Measurements from ENCODE around the gene ZNF221.
A peak's percentile ranks its signal among the peaks of the same experiment; 100 is the strongest.

The ZNF221 gene

DNA sequence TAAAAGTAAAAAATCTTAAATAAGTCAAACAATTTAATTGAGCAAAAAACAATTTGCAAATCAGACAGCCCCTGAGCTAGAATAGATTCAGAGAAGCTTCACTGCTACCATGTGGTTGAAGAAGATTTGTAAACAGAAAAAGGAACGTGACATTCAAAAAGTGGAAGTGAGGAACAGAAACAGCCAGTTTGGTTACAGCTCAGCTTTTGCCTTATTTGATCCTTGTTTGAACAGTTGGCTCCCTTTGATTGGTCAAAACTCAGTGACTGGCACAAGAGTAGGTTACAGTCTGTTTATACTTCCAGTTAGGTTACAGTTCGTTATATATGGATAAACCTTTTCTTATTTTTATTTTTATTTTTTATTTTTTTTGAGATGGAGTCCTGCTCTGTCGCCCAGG, 5.8 kb downstream of the ZNF221 start:
- DNase-seq (ENCODE audit: low read depth): no peak
- TF ChIP-seq, protein P1, sequence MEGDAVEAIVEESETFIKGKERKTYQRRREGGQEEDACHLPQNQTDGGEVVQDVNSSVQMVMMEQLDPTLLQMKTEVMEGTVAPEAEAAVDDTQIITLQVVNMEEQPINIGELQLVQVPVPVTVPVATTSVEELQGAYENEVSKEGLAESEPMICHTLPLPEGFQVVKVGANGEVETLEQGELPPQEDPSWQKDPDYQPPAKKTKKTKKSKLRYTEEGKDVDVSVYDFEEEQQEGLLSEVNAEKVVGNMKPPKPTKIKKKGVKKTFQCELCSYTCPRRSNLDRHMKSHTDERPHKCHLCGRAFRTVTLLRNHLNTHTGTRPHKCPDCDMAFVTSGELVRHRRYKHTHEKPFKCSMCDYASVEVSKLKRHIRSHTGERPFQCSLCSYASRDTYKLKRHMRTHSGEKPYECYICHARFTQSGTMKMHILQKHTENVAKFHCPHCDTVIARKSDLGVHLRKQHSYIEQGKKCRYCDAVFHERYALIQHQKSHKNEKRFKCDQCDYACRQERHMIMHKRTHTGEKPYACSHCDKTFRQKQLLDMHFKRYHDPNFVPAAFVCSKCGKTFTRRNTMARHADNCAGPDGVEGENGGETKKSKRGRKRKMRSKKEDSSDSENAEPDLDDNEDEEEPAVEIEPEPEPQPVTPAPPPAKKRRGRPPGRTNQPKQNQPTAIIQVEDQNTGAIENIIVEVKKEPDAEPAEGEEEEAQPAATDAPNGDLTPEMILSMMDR (IDR thresholded peaks at IDR 0.05; ENCODE audit: low read depth, low read length, missing control alignments): no peak
- in situ Hi-C loops (cut with HindIII; ENCODE audit: low sequenced_read_pairs): no loop called here
- no peak overlapping the region for H3K4me3 ChIP-seq (ENCODE audit: low read depth, low read length)

DNA sequence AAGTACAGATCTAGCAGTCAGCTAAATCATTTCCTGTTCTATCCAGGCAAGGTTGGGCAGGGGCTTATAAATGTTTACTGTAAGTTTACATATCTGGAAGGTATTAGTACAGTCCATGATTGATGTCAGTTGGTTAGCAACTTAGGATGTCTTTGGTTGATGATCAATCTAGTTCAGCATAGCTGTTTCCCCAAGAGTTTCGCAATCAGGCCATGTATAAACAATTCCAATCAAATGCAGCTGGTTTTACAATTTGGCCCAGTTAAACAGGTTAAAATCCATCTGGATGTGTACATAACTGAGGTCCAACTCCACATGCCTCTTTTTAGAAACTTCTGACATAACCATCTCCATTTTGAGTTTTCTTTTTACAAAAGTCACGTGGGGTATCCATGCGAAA, 6.9 kb downstream of the ZNF221 start:
- in situ Hi-C loops (cut with HindIII; ENCODE audit: low sequenced_read_pairs): no loop called here
- TF ChIP-seq, protein P1 (IDR thresholded peaks at IDR 0.05; ENCODE audit: low read depth, low read length, missing control alignments): no peak
- DNase-seq (ENCODE audit: low read depth): no peak
- no peak overlapping the region for H3K4me3 ChIP-seq (ENCODE audit: low read depth, low read length)

DNA sequence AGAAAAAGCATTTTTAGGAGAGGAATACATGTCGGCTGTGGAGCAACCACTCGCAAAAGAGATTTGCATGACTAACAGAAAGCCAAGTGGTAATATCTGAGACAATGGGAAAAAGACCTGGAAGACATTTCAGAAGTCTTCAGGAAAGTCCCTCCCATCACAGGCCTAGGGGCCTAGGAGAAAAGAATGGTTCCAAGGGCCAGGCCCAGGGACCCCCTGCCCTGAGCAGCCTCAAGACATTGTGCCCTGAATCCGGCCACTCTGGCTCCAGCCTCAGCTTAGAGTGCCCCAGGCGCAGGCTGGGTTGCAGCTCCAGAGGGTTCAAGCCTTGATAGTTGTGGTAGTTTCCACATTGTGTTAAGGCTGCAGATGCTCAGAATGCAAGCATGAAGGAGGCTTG, 9.4 kb downstream of the ZNF221 start:
- no peak for DNase-seq (ENCODE audit: low read depth)
- H3K4me3 ChIP-seq (ENCODE audit: low read depth, low read length): no peak overlapping the region
- in situ Hi-C loops (cut with HindIII; ENCODE audit: low sequenced_read_pairs): loop anchor here (5.0 kb wide), 1 partner anchor 53 kb away; no protein-coding TSS in a partner anchor
- TF ChIP-seq, protein P1 (IDR thresholded peaks at IDR 0.05; ENCODE audit: low read depth, low read length, missing control alignments): no peak

DNA sequence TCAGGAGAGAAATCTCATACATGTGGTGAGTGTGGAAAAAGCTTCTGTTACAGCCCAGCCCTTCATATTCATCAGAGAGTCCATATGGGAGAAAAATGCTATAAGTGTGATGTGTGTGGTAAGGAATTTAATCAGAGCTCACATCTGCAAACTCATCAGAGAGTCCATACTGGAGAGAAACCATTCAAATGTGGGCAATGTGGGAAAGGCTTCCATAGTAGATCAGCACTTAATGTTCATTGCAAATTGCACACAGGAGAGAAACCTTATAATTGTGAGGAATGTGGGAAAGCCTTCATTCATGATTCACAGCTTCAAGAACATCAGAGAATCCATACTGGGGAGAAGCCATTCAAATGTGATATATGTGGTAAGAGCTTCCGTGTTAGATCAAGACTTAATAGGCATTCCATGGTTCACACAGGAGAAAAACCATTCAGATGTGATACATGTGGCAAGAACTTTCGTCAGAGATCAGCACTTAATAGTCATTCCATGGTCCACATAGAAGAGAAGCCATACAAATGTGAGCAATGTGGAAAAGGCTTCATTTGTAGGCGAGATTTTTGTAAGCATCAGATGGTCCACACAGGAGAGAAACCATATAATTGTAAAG, 15.2 kb downstream of the ZNF221 start:
- no peak overlapping the region for H3K4me3 ChIP-seq (ENCODE audit: low read depth, low read length)
- DNase-seq (ENCODE audit: low read depth): no peak
- TF ChIP-seq, protein P1 (IDR thresholded peaks at IDR 0.05; ENCODE audit: low read depth, low read length, missing control alignments): no peak
- in situ Hi-C loops (cut with HindIII; ENCODE audit: low sequenced_read_pairs): no loop called here

DNA sequence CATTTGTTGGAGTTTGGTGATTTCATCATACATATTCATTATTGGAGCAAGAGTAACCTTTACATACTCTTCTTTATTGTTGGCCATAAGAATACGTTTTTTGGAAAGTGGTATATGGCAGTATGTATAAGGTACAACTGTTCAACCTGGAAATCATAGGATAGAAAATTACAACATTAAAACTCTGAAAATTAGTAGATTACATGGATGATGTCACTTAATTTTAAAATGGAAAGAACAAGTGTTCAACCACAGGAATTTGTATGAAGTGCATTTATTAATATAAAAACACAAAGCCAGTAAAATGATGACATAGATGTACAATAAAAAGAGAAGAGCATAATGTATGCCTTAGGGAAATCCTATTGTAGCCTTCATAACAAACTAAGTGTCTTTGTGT, 25.7 kb downstream of the ZNF221 start:
- in situ Hi-C loops (cut with HindIII; ENCODE audit: low sequenced_read_pairs): no loop called here
- H3K4me3 ChIP-seq (ENCODE audit: low read depth, low read length): no peak overlapping the region
- no peak for DNase-seq (ENCODE audit: low read depth)
- TF ChIP-seq, protein P1 (IDR thresholded peaks at IDR 0.05; ENCODE audit: low read depth, low read length, missing control alignments): no peak

DNA sequence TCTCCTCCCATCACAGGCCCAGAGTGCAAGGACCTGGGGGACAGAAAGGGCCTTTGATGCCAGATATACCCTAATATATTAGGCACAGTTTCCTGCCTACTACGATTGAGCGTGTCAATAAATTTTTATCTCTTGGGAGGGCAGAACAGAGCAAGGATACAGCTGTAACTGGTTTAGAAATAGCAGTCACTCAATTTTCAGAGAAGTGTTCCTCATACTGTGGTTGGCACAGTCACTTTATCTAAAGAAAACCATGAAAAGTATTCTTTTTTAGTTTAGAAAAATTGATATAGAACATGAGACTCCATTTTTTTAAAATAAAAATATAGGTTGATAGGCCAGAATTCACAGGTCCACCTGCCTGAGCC, 32.5 kb downstream of the ZNF221 start:
- in situ Hi-C loops (cut with HindIII; ENCODE audit: low sequenced_read_pairs): no loop called here
- no peak for DNase-seq (ENCODE audit: low read depth)
- peak overlapping the region; percentile 70 for H3K4me3 ChIP-seq (ENCODE audit: low read depth, low read length)
- TF ChIP-seq, protein P1 (IDR thresholded peaks at IDR 0.05; ENCODE audit: low read depth, low read length, missing control alignments): no peak
